Measurements from ENCODE around the gene CRTC3.
A peak's percentile ranks its signal among the peaks of the same experiment; 100 is the strongest.

CRTC3 gene

DNA sequence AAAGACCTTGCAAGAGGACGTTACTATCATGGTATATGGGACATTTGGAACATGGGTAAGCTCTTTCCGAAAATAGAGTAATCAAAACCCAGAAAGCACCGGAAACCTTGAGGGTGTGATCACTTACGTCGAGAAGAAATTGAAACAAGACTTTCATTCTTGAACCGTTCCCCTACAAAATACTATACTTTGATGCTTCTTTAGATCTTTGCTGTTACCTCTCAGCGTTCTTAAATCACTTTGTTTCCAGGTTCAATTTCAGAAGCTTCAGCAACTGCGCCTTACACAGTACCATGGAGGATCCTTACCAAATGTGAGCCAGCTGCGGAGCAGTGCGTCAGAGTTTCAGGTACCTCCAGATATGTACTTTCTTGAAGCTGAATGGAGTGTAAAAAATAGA lies 10.1 kb downstream of the CRTC3 start:
- no peak overlapping the region for H3K4me3 ChIP-seq (ENCODE audit: low read depth, low read length)
- DNase-seq (ENCODE audit: low read depth): no peak
- TF ChIP-seq, protein P1, sequence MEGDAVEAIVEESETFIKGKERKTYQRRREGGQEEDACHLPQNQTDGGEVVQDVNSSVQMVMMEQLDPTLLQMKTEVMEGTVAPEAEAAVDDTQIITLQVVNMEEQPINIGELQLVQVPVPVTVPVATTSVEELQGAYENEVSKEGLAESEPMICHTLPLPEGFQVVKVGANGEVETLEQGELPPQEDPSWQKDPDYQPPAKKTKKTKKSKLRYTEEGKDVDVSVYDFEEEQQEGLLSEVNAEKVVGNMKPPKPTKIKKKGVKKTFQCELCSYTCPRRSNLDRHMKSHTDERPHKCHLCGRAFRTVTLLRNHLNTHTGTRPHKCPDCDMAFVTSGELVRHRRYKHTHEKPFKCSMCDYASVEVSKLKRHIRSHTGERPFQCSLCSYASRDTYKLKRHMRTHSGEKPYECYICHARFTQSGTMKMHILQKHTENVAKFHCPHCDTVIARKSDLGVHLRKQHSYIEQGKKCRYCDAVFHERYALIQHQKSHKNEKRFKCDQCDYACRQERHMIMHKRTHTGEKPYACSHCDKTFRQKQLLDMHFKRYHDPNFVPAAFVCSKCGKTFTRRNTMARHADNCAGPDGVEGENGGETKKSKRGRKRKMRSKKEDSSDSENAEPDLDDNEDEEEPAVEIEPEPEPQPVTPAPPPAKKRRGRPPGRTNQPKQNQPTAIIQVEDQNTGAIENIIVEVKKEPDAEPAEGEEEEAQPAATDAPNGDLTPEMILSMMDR (IDR thresholded peaks at IDR 0.05; ENCODE audit: insufficient read depth, low read depth, low read length, missing control alignments): no peak

DNA sequence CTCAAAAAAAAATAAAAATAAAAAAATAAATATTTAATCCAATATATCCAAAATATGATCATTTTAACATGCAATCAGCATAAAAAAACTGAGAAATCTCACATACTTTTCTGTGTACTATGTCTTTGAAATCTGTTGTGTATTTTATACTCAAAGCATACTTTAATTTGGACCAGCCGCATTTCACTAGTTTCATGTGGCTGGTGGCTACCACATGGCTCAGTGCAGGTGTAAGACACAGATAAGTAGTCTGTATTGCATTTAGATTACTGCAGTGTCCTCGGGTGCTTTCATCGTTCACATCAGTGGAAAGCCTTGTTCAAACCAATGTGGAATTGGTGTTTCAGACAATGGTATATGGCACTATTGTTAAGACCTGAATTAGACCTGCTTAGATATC lies 11.0 kb downstream of the CRTC3 start:
- TF ChIP-seq, protein P1 (IDR thresholded peaks at IDR 0.05; ENCODE audit: insufficient read depth, low read depth, low read length, missing control alignments): no peak
- H3K4me3 ChIP-seq (ENCODE audit: low read depth, low read length): no peak overlapping the region
- no peak for DNase-seq (ENCODE audit: low read depth)

DNA sequence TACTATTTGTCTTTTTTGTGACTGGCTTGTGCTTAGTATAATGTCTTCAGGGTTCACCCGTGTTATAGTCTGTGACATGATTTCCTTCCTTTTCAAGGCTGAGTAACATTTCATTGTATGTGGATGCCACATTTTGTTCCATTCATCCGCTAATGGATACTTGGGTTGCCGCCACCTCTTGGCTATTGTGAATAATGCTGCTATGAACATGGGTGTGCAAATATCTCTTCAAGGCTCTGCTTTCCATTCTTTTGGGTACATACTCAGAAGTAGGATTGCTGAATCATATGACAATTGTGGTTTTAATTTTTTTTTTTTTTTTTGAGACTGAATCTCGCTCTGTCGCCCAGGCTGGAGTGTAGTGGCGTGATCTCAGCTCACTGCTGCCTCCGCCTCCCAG lies 15.4 kb downstream of the CRTC3 start:
- DNase-seq (ENCODE audit: low read depth): no peak
- TF ChIP-seq, protein P1 (IDR thresholded peaks at IDR 0.05; ENCODE audit: insufficient read depth, low read depth, low read length, missing control alignments): no peak
- no peak overlapping the region for H3K4me3 ChIP-seq (ENCODE audit: low read depth, low read length)

DNA sequence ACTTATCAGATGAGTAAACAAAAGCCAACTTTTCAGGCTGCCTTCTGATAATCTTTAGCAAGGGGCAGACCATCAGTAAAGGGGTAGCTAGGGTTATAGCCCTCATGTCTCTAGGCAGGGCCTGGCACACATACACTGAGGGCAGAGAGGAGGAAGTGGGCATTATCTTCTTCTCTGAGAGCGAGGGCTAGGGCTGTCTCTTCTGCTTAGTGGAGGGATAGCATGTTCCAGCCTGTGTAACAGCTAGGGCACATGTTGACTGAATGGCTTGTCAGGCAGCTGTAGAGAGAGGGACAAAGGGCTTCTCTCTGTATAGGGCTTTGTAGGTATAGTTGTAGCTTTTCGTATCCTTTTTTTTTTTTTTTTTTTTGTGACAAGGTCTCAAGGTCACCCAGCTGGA lies 17.8 kb downstream of the CRTC3 start:
- H3K4me3 ChIP-seq (ENCODE audit: low read depth, low read length): no peak overlapping the region
- TF ChIP-seq, protein P1 (IDR thresholded peaks at IDR 0.05; ENCODE audit: insufficient read depth, low read depth, low read length, missing control alignments): no peak
- no peak for DNase-seq (ENCODE audit: low read depth)

DNA sequence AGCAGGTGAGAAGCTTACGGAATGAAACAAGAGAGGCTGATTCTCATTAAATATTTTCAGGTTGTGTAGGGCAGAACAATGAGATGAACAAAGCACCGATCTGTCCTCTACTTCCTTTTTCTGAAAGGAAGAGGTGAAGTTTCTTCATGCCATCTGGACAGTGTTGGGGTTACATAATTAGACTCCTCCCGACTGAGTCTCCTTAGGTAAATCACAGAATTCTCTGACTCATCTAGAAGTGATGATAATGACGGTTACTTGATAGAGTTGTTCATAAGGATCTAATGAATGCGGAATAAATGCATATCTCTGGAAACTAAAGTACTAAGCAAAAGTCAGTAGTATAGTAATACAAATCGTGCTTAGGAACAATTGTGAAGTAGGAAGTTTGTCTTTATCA lies 21.2 kb downstream of the CRTC3 start:
- peak; percentile 42 for DNase-seq (ENCODE audit: low read depth)
- TF ChIP-seq, protein P1 (IDR thresholded peaks at IDR 0.05; ENCODE audit: insufficient read depth, low read depth, low read length, missing control alignments): no peak
- H3K4me3 ChIP-seq (ENCODE audit: low read depth, low read length): no peak overlapping the region

DNA sequence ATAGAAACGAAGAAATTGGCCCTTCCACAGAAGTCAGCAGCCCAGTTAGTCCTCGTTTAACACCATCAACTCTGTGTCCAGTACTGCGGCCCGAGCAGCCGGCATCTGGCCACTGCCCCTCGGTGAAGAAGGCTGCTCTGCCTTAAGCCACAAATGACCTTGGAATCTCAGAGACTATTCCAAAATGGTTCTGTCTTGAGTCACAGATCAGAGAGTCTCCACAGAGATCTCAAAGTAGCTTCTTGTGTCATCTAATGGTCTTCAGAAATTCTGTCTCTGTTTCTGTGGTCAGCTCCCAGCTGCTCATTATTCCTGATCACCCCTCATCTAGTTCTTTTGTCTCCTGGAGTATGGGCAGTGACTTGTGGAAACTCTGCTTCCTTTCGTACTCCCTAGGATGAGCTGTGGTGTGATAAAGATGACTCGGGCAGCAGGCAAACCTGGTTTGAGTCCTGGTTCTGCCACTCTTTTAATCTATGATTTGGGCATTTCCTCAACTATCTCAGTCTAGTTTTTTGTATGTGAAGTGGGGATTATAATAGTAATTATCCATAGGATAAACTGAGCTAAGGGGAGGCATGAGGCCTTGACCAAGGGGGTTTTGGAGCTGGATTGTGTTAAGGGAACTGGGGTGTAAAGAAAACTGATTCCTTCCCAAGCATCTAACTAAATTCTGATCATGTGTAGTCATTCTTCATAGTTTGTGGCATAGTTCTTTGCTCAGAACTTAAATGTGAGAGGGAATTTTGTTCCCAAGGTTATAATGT lies 22.6 kb downstream of the CRTC3 start:
- DNase-seq (ENCODE audit: low read depth): no peak
- TF ChIP-seq, protein P1 (IDR thresholded peaks at IDR 0.05; ENCODE audit: insufficient read depth, low read depth, low read length, missing control alignments): no peak
- no peak overlapping the region for H3K4me3 ChIP-seq (ENCODE audit: low read depth, low read length)

DNA sequence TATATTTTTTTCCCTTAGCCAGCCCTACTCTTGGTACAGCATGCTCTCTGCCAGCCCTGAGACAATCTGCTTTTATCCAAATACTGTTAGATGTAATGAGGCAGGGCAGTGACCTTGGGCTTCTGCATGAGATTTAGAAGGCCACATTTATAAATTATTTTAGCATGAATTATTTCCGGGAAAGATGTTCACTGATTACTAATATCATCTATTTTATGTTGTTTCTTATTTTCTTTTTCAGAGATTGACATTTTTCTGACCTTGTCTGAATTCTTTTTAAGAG lies 23.1 kb downstream of the CRTC3 start:
- no peak for DNase-seq (ENCODE audit: low read depth)
- TF ChIP-seq, protein P1 (IDR thresholded peaks at IDR 0.05; ENCODE audit: insufficient read depth, low read depth, low read length, missing control alignments): no peak
- no peak overlapping the region for H3K4me3 ChIP-seq (ENCODE audit: low read depth, low read length)

All from GM12865 (cell line).